AG09319 (cell line): ENCODE measurements around the gene COX6B1.
"Not testable (repeated sequence)": the region's sequence is repeated elsewhere in the genome, so short reads cannot be mapped to it uniquely, and the experiment has no call there.

Source experiments
- DNase-seq: peaks from one replicate; pipeline ENCODE4 v3.0.0-alpha.2; 2010; ENCODE audit warnings: low read depth; ENCODE audit errors: extremely low read depth
- TF ChIP-seq, protein P1 (sequence below): IDR thresholded peaks from 2 replicates; pipeline ENCODE4 v1.5.1; 2011; ENCODE audit warnings: low read depth, mild to moderate bottlenecking, inconsistent platforms, low read length, moderate library complexity

Gene COX6B1, protein sequence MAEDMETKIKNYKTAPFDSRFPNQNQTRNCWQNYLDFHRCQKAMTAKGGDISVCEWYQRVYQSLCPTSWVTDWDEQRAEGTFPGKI

DNA sequence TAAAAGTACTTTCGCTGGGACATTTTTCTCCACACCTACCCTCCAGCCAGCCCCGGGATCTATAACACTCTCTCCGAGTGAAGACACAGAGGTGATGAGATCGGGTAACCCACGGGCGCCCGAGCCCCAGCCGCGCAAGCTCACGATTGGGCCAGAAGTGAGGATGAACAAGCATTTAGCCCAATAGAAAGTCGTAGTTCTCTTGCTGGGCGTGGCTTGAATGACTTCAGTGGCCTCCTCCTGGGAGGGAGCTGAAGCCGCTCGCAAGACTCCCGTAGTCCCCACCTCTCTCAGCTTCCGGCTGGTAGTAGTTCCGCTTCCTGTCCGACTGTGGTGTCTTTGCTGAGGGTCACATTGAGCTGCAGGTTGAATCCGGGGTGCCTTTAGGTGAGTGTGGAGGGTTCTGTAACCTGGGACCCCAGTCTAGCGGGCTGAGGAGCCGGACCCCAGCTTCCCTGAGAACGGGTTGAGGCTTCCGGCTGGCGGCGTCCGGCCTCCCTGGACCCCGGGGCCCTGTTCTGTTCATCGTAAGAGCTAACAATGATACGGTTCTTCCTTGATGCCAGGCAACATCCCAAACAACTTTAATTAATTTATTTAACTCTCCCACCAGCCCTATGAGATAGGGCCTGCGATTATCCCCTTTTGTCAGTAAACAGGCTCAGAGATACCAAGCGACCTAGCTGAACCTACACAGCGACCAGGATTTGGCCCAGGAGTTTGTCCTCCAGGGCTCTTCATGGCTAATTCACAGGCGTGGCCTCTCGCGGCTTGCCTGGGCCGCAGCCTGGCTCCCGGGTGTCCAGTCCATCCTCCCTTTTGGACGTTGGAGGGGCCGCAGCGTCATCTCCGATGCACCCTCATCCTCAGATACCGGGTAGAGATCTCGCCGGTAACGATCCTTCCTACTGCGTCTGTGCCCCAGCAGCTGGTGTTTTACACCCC lies at the start of gene COX6B1:
Gene COX6B1, plus strand, starts transcription at position 307 of the 945 bp plus-strand sequence. CDS start 2,921 bp downstream, outside the sequence.
- TF ChIP-seq, protein P1, sequence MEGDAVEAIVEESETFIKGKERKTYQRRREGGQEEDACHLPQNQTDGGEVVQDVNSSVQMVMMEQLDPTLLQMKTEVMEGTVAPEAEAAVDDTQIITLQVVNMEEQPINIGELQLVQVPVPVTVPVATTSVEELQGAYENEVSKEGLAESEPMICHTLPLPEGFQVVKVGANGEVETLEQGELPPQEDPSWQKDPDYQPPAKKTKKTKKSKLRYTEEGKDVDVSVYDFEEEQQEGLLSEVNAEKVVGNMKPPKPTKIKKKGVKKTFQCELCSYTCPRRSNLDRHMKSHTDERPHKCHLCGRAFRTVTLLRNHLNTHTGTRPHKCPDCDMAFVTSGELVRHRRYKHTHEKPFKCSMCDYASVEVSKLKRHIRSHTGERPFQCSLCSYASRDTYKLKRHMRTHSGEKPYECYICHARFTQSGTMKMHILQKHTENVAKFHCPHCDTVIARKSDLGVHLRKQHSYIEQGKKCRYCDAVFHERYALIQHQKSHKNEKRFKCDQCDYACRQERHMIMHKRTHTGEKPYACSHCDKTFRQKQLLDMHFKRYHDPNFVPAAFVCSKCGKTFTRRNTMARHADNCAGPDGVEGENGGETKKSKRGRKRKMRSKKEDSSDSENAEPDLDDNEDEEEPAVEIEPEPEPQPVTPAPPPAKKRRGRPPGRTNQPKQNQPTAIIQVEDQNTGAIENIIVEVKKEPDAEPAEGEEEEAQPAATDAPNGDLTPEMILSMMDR, result no peak
- DNase-seq, result peak; percentile 89

- no peak for DNase-seq
- TF ChIP-seq, protein P1, result no peak
Measured at GRCh38 chr19:35601971-35602370, 46.2 kb upstream of the COX6B1 start.

DNA sequence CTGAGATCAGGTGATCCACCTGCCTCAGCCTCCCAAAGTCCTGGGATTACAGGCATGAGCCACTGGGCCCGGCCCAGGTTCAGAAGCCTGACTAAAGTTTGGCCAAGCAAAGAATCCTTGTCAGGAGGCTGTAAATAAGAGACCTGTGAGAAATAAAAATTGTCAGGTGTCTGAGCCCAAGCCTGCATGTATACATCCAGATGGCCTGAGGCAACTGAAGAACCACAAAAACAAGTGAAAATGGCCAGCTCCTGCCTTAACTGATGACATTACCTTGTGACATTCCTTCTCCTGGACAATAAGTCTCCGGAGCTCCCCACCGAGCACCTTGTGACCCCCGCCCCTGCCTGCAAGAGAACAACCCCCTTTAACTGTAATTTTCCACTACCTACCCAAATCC lies 43.7 kb upstream of the COX6B1 start:
- DNase-seq, result not testable (repeated sequence)

GRCh38 chr19:35607170-35607569 lies 41.0 kb upstream of the COX6B1 start:
- not testable (repeated sequence) for DNase-seq

- TF ChIP-seq, protein P1, result no peak
Measured at GRCh38 chr19:35607661-35608060, 40.5 kb upstream of the COX6B1 start.

DNA sequence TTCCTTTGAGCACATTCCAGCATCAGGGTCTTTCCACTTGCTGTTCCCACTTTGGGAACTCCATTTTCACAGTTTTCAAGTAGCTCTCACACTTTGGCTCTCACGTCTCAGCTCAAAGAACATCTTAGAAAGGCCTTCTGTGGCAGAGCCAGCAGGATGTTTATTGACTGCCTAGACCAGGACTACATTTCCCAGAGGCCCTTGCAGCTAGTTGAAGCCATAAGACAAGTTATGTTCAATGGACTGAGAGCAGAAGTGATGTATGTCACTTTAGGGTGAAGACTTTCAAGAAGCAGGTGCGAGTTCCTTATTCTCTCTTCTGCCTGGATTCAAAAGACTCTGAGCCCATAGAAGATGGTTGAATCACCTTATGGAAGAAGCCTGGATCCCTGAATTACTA lies 39.9 kb upstream of the COX6B1 start:
- TF ChIP-seq, protein P1, result no peak
- DNase-seq, result no peak

More at GRCh38 chr19:35607661-35608060, 40.5 kb upstream of the COX6B1 start:
- DNase-seq, result no peak

- TF ChIP-seq, protein P1, result no peak
- DNase-seq, result no peak
Measured at GRCh38 chr19:35609851-35610353, 38.2 kb upstream of the COX6B1 start.

DNA sequence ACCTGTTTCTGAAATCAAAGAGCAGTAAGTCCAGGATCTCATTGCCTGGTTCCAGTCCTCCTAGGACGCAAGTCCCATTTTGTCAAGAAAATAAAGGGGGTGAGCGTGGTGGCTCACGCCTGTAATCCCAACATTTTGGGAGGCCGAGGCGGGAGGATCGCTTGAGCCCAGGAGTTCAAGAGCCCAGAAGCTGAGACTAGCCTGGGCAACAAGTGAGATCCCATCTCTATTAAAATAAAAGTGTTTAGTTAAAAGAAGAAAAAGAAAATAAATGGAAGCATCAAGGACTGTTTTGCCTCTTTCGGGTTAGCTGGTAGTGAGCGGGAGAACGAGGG lies 35.9 kb upstream of the COX6B1 start:
- no peak for DNase-seq
- TF ChIP-seq, protein P1, result no peak
